ENCODE measurements around the gene CDK5.

The CDK5 gene

GRCh38 chr7:151057506-151057988, at the start of gene CDK5:
Gene CDK5 (minus strand): TSS chr7:151057897. CDS start chr7:151057848, 49 bp downstream.
- DNase-seq, result peak; percentile 72

GRCh38 chr7:151104411-151105235, 46.9 kb upstream of the CDK5 start:
- no peak for DNase-seq

- DNase-seq, result no peak
Measured at GRCh38 chr7:151103973-151104372, 46.3 kb upstream of the CDK5 start.

GRCh38 chr7:151102991-151103390, 45.3 kb upstream of the CDK5 start:
- no peak for DNase-seq

GRCh38 chr7:151101621-151102396, 44.1 kb upstream of the CDK5 start:
- no peak for DNase-seq

- DNase-seq, result no peak
Measured at GRCh38 chr7:151100921-151101320, 43.2 kb upstream of the CDK5 start.

GRCh38 chr7:151099486-151100211, 42.0 kb upstream of the CDK5 start:
- no peak for DNase-seq

- no peak for DNase-seq
Measured at GRCh38 chr7:151095828-151096475, 38.3 kb upstream of the CDK5 start.

- DNase-seq, result no peak
Measured at GRCh38 chr7:151095123-151095797, 37.6 kb upstream of the CDK5 start.

GRCh38 chr7:151094675-151095074, 37.0 kb upstream of the CDK5 start:
- DNase-seq, result no peak

GRCh38 chr7:151093748-151094147, 36.1 kb upstream of the CDK5 start:
- DNase-seq, result no peak

- DNase-seq, result no peak
Measured at GRCh38 chr7:151091988-151092387, 34.3 kb upstream of the CDK5 start.

- no peak for DNase-seq
Measured at GRCh38 chr7:151091431-151091830, 33.7 kb upstream of the CDK5 start.

GRCh38 chr7:151091003-151091402, 33.3 kb upstream of the CDK5 start:
- no peak for DNase-seq

- no peak for DNase-seq
Measured at GRCh38 chr7:151089893-151090730, 32.4 kb upstream of the CDK5 start.

GRCh38 chr7:151088856-151089699, 31.4 kb upstream of the CDK5 start:
- no peak for DNase-seq

GRCh38 chr7:151088019-151088855, 30.5 kb upstream of the CDK5 start:
- DNase-seq, result no peak

GRCh38 chr7:151087245-151088018, 29.7 kb upstream of the CDK5 start:
- DNase-seq, result peak; percentile 56
